Measurements from ENCODE around the gene LIG3. TPM values are rescaled to one million over a fixed set of nuclear protein-coding genes. Genes with fewer than 3 reads are reported as not detected.
A peak's percentile ranks its signal among the peaks of the same experiment; 100 is the strongest.

The LIG3 gene
- polyA plus RNA-seq, 3 donors: 6.0 to 14.6 (median 7.5) TPM

GRCh38 chr17:34996422-34997285 lies 16.3 kb downstream of the LIG3 start:
- no peaks in the 10 kb centered on the region for H4K20me1 ChIP-seq (ENCODE audit: insufficient read depth, low read length)
- Mint-ChIP-seq H3K4me1 (peaks cover 51% of the 10 kb centered on the region), H3K36me3 (peaks cover 45 to 59% of the 10 kb centered on the region in 2 donors), H3K9me3 (no peaks in the 10 kb centered on the region), H3K27me3 (ENCODE audit: low read depth in 3 of 3) (no peaks in the 10 kb centered on the region), H3K27ac (peak overlapping the region; percentile 21 to 80 (median 54)), H3K4me3 (no peak overlapping the region)
- no peak overlapping the region for H3K4me2 ChIP-seq (replicated peaks; ENCODE audit: extremely low read depth, low read length, poor library complexity, severe bottlenecking)
- H3K36me3 ChIP-seq (replicated peaks in 1 of 2; ENCODE audit: control insufficient read depth in 1 of 2, insufficient read depth in 2 of 2, low read length in 2 of 2): peaks cover 23 to 91% of the 10 kb centered on the region in 2 donors
- WGBS (ENCODE audit: insufficient coverage): 54% methylated on average over 3 of the region's 3 CpGs
- no peaks in the 10 kb centered on the region for H3K27me3 ChIP-seq (ENCODE audit: control insufficient read depth in 2 of 2, insufficient read depth in 2 of 2, low read length in 2 of 2)
- H2AFZ ChIP-seq (ENCODE audit: insufficient read depth, low read depth, low read length, poor library complexity, severe bottlenecking): no peak overlapping the region
- DNase-seq: peak in 2 of 3 donors; percentile 24 to 28
- H3K9ac ChIP-seq (ENCODE audit: insufficient read depth, low read length, poor library complexity, severe bottlenecking): no peak overlapping the region
- peaks cover 41 to 44% of the 10 kb centered on the region in 2 donors for H3K4me1 ChIP-seq (ENCODE audit: control insufficient read depth in 1 of 2, insufficient read depth in 2 of 2, low read length in 2 of 2)
- H3K79me2 ChIP-seq (ENCODE audit: insufficient read depth, low read length): no peaks in the 10 kb centered on the region
- H3K27ac ChIP-seq (ENCODE audit: low read depth in 1 of 2, low read length in 2 of 2): peak overlapping the region; percentile 11 to 30
- TF ChIP-seq CTCF (IDR thresholded peaks at IDR 0.05): no peak
- no peaks in the 10 kb centered on the region for H3K9me3 ChIP-seq (replicated peaks in 1 of 2; ENCODE audit: control insufficient read depth in 1 of 2, insufficient read depth in 1 of 2, low read length in 2 of 2)
- no peak overlapping the region for H3K4me3 ChIP-seq (replicated peaks in 1 of 3; ENCODE audit: low read depth in 2 of 3, low read length in 3 of 3)
- intact Hi-C loops (cut with micrococcal nuclease): loop anchor here (2.0 to 5.0 kb wide), 2 partner anchors 121 to 122 kb away; partner anchors contain the start of gene RAD51D (in 2 of the 2)

- DNase-seq: no peak
- no peaks in the 10 kb centered on the region for H3K9me3 Mint-ChIP-seq
- Histone ChIP-seq H3K4me2 (replicated peaks; ENCODE audit: extremely low read depth, low read length, poor library complexity, severe bottlenecking) (no peak overlapping the region), H3K27ac (ENCODE audit: low read depth in 1 of 2, low read length in 2 of 2) (peak overlapping the region in 1 of 2 donors; percentile 30), H3K4me1 (ENCODE audit: control insufficient read depth in 1 of 2, insufficient read depth in 2 of 2, low read length in 2 of 2) (peaks cover 33 to 37% of the 10 kb centered on the region in 2 donors), H3K36me3 (replicated peaks in 1 of 2; ENCODE audit: control insufficient read depth in 1 of 2, insufficient read depth in 2 of 2, low read length in 2 of 2) (peaks cover 30 to 91% of the 10 kb centered on the region in 2 donors), H3K4me3 (replicated peaks in 1 of 3; ENCODE audit: low read depth in 2 of 3, low read length in 3 of 3) (no peak overlapping the region), H3K79me2 (ENCODE audit: insufficient read depth, low read length) (no peaks in the 10 kb centered on the region), H4K20me1 (ENCODE audit: insufficient read depth, low read length) (no peaks in the 10 kb centered on the region), H2AFZ (ENCODE audit: insufficient read depth, low read depth, low read length, poor library complexity, severe bottlenecking) (no peak overlapping the region), H3K9me3 (replicated peaks in 1 of 2; ENCODE audit: control insufficient read depth in 1 of 2, insufficient read depth in 1 of 2, low read length in 2 of 2) (no peaks in the 10 kb centered on the region), H3K9ac (ENCODE audit: insufficient read depth, low read length, poor library complexity, severe bottlenecking) (no peak overlapping the region), H3K27me3 (ENCODE audit: control insufficient read depth in 2 of 2, insufficient read depth in 2 of 2, low read length in 2 of 2) (no peaks in the 10 kb centered on the region)
- H3K27ac Mint-ChIP-seq: peak overlapping the region in 5 of 7 donors; percentile 28 to 78 (median 54)
- WGBS (ENCODE audit: insufficient coverage): 64% methylated on average over 7 of the region's 11 CpGs
- peaks cover 43% of the 10 kb centered on the region for H3K4me1 Mint-ChIP-seq
- H3K36me3 Mint-ChIP-seq: peaks cover 50 to 59% of the 10 kb centered on the region in 2 donors
- no peak overlapping the region for H3K4me3 Mint-ChIP-seq
- no peak for TF ChIP-seq CTCF (IDR thresholded peaks at IDR 0.05)
- no peaks in the 10 kb centered on the region for H3K27me3 Mint-ChIP-seq (ENCODE audit: low read depth in 3 of 3)
- intact Hi-C loops (cut with micrococcal nuclease): loop anchor here (2.0 to 5.0 kb wide), 2 partner anchors 120 to 121 kb away; partner anchors contain the start of gene RAD51D (in 2 of the 2)
These were observed 17.1 kb downstream of the LIG3 start for GRCh38 chr17:34997355-34997862.

Data from CD14-positive monocyte (primary cell).